Trophoblast cell (in vitro differentiated cells and primary cell): ENCODE results near the gene ADORA1.

Experiments
- DNase-seq, 2 donors: peaks; one replicate each; pipeline ENCODE4 v3.0.0-alpha.2; 2016
- H2AFZ ChIP-seq: 2 replicates; pipeline ENCODE4 v1.6.1; 2013; ENCODE audit warnings: low read length, moderate library complexity, mild to moderate bottlenecking; ENCODE audit not compliant: insufficient read depth, poor library complexity
- H2AK5ac ChIP-seq: 2 replicates; pipeline ENCODE4 v1.6.1; 2013; ENCODE audit warnings: mild to moderate bottlenecking, low read length
- H2BK120ac ChIP-seq: 2 replicates; pipeline ENCODE4 v1.6.1; 2013; ENCODE audit warnings: low read length, mild to moderate bottlenecking, moderate library complexity; ENCODE audit not compliant: insufficient read depth, poor library complexity
- H2BK12ac ChIP-seq: 2 replicates; pipeline ENCODE4 v1.6.1; 2013; ENCODE audit warnings: mild to moderate bottlenecking, low read length, moderate library complexity
- H2BK5ac ChIP-seq: 2 replicates; pipeline ENCODE4 v1.6.1; 2013; ENCODE audit warnings: low read length, low read depth, moderate library complexity, mild to moderate bottlenecking; ENCODE audit not compliant: poor library complexity
- H3K14ac ChIP-seq: 2 replicates; pipeline ENCODE4 v1.6.1; 2013; ENCODE audit warnings: mild to moderate bottlenecking, low read length
- H3K18ac ChIP-seq: 2 replicates; pipeline ENCODE4 v1.6.1; 2013; ENCODE audit warnings: mild to moderate bottlenecking, low read length
- H3K23ac ChIP-seq: 2 replicates; pipeline ENCODE4 v1.6.1; 2013; ENCODE audit warnings: low read length
- H3K27ac ChIP-seq: 2 replicates; pipeline ENCODE4 v1.5.1; 2013; ENCODE audit warnings: low read depth, mild to moderate bottlenecking, inconsistent platforms, low read length, moderate library complexity
- H3K27me3 ChIP-seq: 2 replicates; pipeline ENCODE4 v1.6.1; 2013; ENCODE audit warnings: inconsistent platforms, mild to moderate bottlenecking, low read length, moderate library complexity; ENCODE audit not compliant: insufficient read depth
- H3K36me3 ChIP-seq, 2 experiments: 1 replicate in 1 of 2; 2 replicates in 1 of 2; pipeline ENCODE4 v1.6.1; 2013; ENCODE audit warnings: low read length in 2 of 2, mild to moderate bottlenecking in 2 of 2, moderate library complexity in 1 of 2; ENCODE audit not compliant: insufficient read depth in 2 of 2, control insufficient read depth in 1 of 2
- H3K4ac ChIP-seq: 2 replicates; pipeline ENCODE4 v1.6.1; 2013; ENCODE audit warnings: low read depth, mild to moderate bottlenecking, low read length, moderate library complexity
- H3K4me1 ChIP-seq, 2 experiments: 1 replicate in 1 of 2; 2 replicates in 1 of 2; pipeline ENCODE4 v1.6.1; 2013; ENCODE audit warnings: low read length in 2 of 2, mild to moderate bottlenecking in 2 of 2, moderate library complexity in 1 of 2; ENCODE audit not compliant: insufficient read depth in 2 of 2, control insufficient read depth in 1 of 2
- H3K4me2 ChIP-seq: 2 replicates; pipeline ENCODE4 v1.6.1; 2013; ENCODE audit warnings: inconsistent platforms, mild to moderate bottlenecking, low read length, moderate library complexity
- H3K4me3 ChIP-seq: 2 replicates; pipeline ENCODE4 v1.5.1; 2013; ENCODE audit warnings: mild to moderate bottlenecking, low read depth, low read length, inconsistent platforms
- H3K79me1 ChIP-seq: one replicate; pipeline ENCODE4 v1.6.1; 2013; ENCODE audit warnings: low read length
- H3K79me2 ChIP-seq: 2 replicates; pipeline ENCODE4 v1.6.1; 2013; ENCODE audit warnings: low read length, mild to moderate bottlenecking; ENCODE audit not compliant: control insufficient read depth, insufficient read depth, poor library complexity
- H3K9ac ChIP-seq: 2 replicates; pipeline ENCODE4 v1.6.1; 2013; ENCODE audit warnings: mild to moderate bottlenecking, low read length
- H3K9me3 ChIP-seq: 2 replicates; pipeline ENCODE4 v1.6.1; 2013; ENCODE audit warnings: low read depth, mild to moderate bottlenecking, control low read depth, inconsistent platforms, low read length; ENCODE audit not compliant: insufficient read depth
- H4K12ac ChIP-seq: 2 replicates; pipeline ENCODE4 v1.6.1; 2013; ENCODE audit warnings: low read depth, mild to moderate bottlenecking, low read length, moderate library complexity
- H4K8ac ChIP-seq: 2 replicates; pipeline ENCODE4 v1.6.1; 2013; ENCODE audit warnings: low read depth, mild to moderate bottlenecking, low read length, moderate library complexity
- H4K91ac ChIP-seq: one replicate; pipeline ENCODE4 v1.6.1; 2013; ENCODE audit warnings: low read depth, mild to moderate bottlenecking, low read length, moderate library complexity
- WGBS: extraction: QIAGEN DNeasy Blood & Tissue Kit; methylation state at CpG from one replicate; pipeline ENCODE4 v1.1.7; 2013; ENCODE audit warnings: missing lambda C conversion rate; ENCODE audit not compliant: insufficient read length, insufficient coverage; ENCODE audit errors: extremely low coverage; 5-methylcytosine and 5-hydroxymethylcytosine counted together

Gene ADORA1

GRCh38 chr1:203129501-203130231 lies 2.1 kb downstream of the ADORA1 start:
- Histone ChIP-seq H4K12ac (no peak overlapping the region), H3K4me1 (peaks cover 3 to 7% of the 10 kb centered on the region in 2 experiments), H3K4me2 (no peak overlapping the region), H3K9me3 (no peaks in the 10 kb centered on the region), H3K4me3 (no peak overlapping the region), H3K79me1 (no peaks in the 10 kb centered on the region), H4K91ac (no peak overlapping the region), H2BK5ac (no peak overlapping the region), H3K23ac (no peak overlapping the region), H2AK5ac (no peak overlapping the region), H3K18ac (no peak overlapping the region), H3K9ac (no peak overlapping the region), H2AFZ (no peak overlapping the region), H3K4ac (no peak overlapping the region), H2BK12ac (no peak overlapping the region), H3K14ac (no peak overlapping the region), H3K79me2 (no peaks in the 10 kb centered on the region), H3K36me3 (no peaks in the 10 kb centered on the region), H3K27me3 (peaks cover 19% of the 10 kb centered on the region), H4K8ac (no peak overlapping the region), H3K27ac (no peak overlapping the region), H2BK120ac (no peak overlapping the region)
- WGBS = no CpG with 5 or more reads among the region's 7 CpGs
- peak; percentile 27 to 52 for DNase-seq

GRCh38 chr1:203130358-203130985 lies 2.9 kb downstream of the ADORA1 start:
- Histone ChIP-seq H3K14ac (no peak overlapping the region), H3K4me1 (peaks cover 3 to 7% of the 10 kb centered on the region in 2 experiments), H2BK120ac (no peak overlapping the region), H3K79me2 (no peaks in the 10 kb centered on the region), H3K23ac (no peak overlapping the region), H3K4me2 (no peak overlapping the region), H3K79me1 (no peaks in the 10 kb centered on the region), H2BK5ac (no peak overlapping the region), H3K27ac (no peak overlapping the region), H3K4ac (no peak overlapping the region), H3K18ac (no peak overlapping the region), H2AFZ (no peak overlapping the region), H4K91ac (no peak overlapping the region), H2AK5ac (no peak overlapping the region), H4K8ac (no peak overlapping the region), H2BK12ac (no peak overlapping the region), H4K12ac (no peak overlapping the region), H3K9me3 (no peaks in the 10 kb centered on the region), H3K36me3 (no peaks in the 10 kb centered on the region), H3K27me3 (peaks cover 19% of the 10 kb centered on the region), H3K9ac (no peak overlapping the region), H3K4me3 (no peak overlapping the region)
- DNase-seq = no peak
- no CpG with 5 or more reads among the region's 3 CpGs for WGBS

- no peak overlapping the region for H2AK5ac ChIP-seq
- H3K23ac ChIP-seq = no peak overlapping the region
- WGBS = no CpG with 5 or more reads among the region's 9 CpGs
- H3K14ac ChIP-seq = no peak overlapping the region
- H3K79me2 ChIP-seq = no peaks in the 10 kb centered on the region
- H2BK12ac ChIP-seq = no peak overlapping the region
- no peak overlapping the region for H2AFZ ChIP-seq
- H3K18ac ChIP-seq = no peak overlapping the region
- no peaks in the 10 kb centered on the region for H3K79me1 ChIP-seq
- no peak overlapping the region for H2BK120ac ChIP-seq
- H3K9ac ChIP-seq = no peak overlapping the region
- no peak overlapping the region for H3K27ac ChIP-seq
- peaks cover 3% of the 10 kb centered on the region for H3K9me3 ChIP-seq
- no peak overlapping the region for H4K8ac ChIP-seq
- H3K4me1 ChIP-seq = peaks cover 7 to 9% of the 10 kb centered on the region in 2 experiments
- no peak overlapping the region for H3K4ac ChIP-seq
- no peak overlapping the region for H3K4me2 ChIP-seq
- no peaks in the 10 kb centered on the region for H3K36me3 ChIP-seq
- H3K4me3 ChIP-seq = no peak overlapping the region
- H3K27me3 ChIP-seq = peaks cover 19% of the 10 kb centered on the region
- H4K91ac ChIP-seq = no peak overlapping the region
- H4K12ac ChIP-seq = no peak overlapping the region
- no peak overlapping the region for H2BK5ac ChIP-seq
- DNase-seq = no peak
Measured at GRCh38 chr1:203131548-203132200, 4.1 kb downstream of the ADORA1 start.

GRCh38 chr1:203133970-203134725 lies 6.6 kb downstream of the ADORA1 start:
- Histone ChIP-seq H3K9me3 (peaks cover 3% of the 10 kb centered on the region), H3K4me1 (peaks cover 0 to 6% of the 10 kb centered on the region in 2 experiments), H4K12ac (no peak overlapping the region), H2BK120ac (no peak overlapping the region), H3K79me1 (no peaks in the 10 kb centered on the region), H3K36me3 (no peaks in the 10 kb centered on the region), H3K27me3 (peaks cover 3% of the 10 kb centered on the region), H3K9ac (no peak overlapping the region), H3K4ac (no peak overlapping the region), H4K8ac (no peak overlapping the region), H4K91ac (no peak overlapping the region), H3K23ac (no peak overlapping the region), H3K27ac (no peak overlapping the region), H2BK5ac (no peak overlapping the region), H2AK5ac (no peak overlapping the region), H2AFZ (no peak overlapping the region), H2BK12ac (no peak overlapping the region), H3K4me2 (no peak overlapping the region), H3K4me3 (no peak overlapping the region), H3K18ac (no peak overlapping the region), H3K14ac (no peak overlapping the region), H3K79me2 (no peaks in the 10 kb centered on the region)
- no peak for DNase-seq
- WGBS = no CpG with 5 or more reads among the region's 12 CpGs
